ENCODE results near the gene MAP4K4. TPM values are rescaled to one million over a fixed set of nuclear protein-coding genes. Genes with fewer than 3 reads are reported as not detected.

Gene MAP4K4
- total RNA-seq, 4 donors from 2014 or later: 40.0 to 85.5 (median 59.5) TPM

- H3K27me3 ChIP-seq: no peaks in the 10 kb centered on the region
- no peak overlapping the region for H3K4me3 ChIP-seq
- DNase-seq: no peak
- no peaks in the 10 kb centered on the region for H3K9me3 ChIP-seq
- peaks cover 41 to 46% of the 10 kb centered on the region in 2 donors for H3K4me1 ChIP-seq
- no peak for TF ChIP-seq CTCF (IDR thresholded peaks at IDR 0.05 in 4 of 5, conservative IDR thresholded peaks at IDR 0.05 in 1 of 5)
- TF ChIP-seq POLR2A (IDR thresholded peaks at IDR 0.05): no peak
- no peak overlapping the region for H3K27ac ChIP-seq
- in situ Hi-C loops (cut with MboI; ENCODE audit: low sequenced_read_pairs in 4 of 4) (no loop called here), intact Hi-C loops (cut with DNase I; ENCODE audit: low total_unique reads) (loop anchor here (5.0 kb wide), 1 partner anchor 36 kb away; no protein-coding TSS in a partner anchor)
- ATAC-seq: no peak
- no peaks in the 10 kb centered on the region for H3K36me3 ChIP-seq
Observed at GRCh38 chr2:101818531-101819451, 121.3 kb downstream of the MAP4K4 start.

GRCh38 chr2:101820519-101820918 lies 123.0 kb downstream of the MAP4K4 start:
- Histone ChIP-seq H3K9me3 (no peaks in the 10 kb centered on the region), H3K4me3 (no peak overlapping the region), H3K36me3 (peaks cover 0 to 7% of the 10 kb centered on the region in 2 donors), H3K27ac (no peak overlapping the region), H3K27me3 (no peaks in the 10 kb centered on the region), H3K4me1 (peaks cover 38 to 45% of the 10 kb centered on the region in 2 donors)
- ATAC-seq: no peak
- no peak for DNase-seq
- intact Hi-C loops (cut with DNase I; ENCODE audit: low total_unique reads): no loop called here
- in situ Hi-C loops (cut with MboI; ENCODE audit: low sequenced_read_pairs in 4 of 4): loop anchor here in 3 of 4 donors (10.0 kb wide), 3 partner anchors 126 to 406 kb away; partner anchors contain the start of gene MAP4K4 (in 2 of the 3)
- TF ChIP-seq CTCF (IDR thresholded peaks at IDR 0.05 in 4 of 5, conservative IDR thresholded peaks at IDR 0.05 in 1 of 5) (no peak), POLR2A (IDR thresholded peaks at IDR 0.05) (no peak)

- no peak for TF ChIP-seq CTCF (IDR thresholded peaks at IDR 0.05 in 4 of 5, conservative IDR thresholded peaks at IDR 0.05 in 1 of 5)
- no peak for TF ChIP-seq POLR2A (IDR thresholded peaks at IDR 0.05)
- H3K4me1 ChIP-seq: peaks cover 31 to 38% of the 10 kb centered on the region in 2 donors
- no peak for DNase-seq
Observed at GRCh38 chr2:101821059-101821805, 123.7 kb downstream of the MAP4K4 start.

GRCh38 chr2:101821828-101822458 lies 124.4 kb downstream of the MAP4K4 start:
- DNase-seq (no peak), ATAC-seq (no peak)
- TF ChIP-seq POLR2A (IDR thresholded peaks at IDR 0.05): no peak
- no peak for TF ChIP-seq CTCF (IDR thresholded peaks at IDR 0.05 in 4 of 5, conservative IDR thresholded peaks at IDR 0.05 in 1 of 5)
- in situ Hi-C loops (cut with MboI; ENCODE audit: low sequenced_read_pairs in 4 of 4): loop anchor here in 3 of 4 donors (10.0 kb wide), 3 partner anchors 127 to 407 kb away; partner anchors contain the start of gene MAP4K4 (in 2 of the 3)
- H3K27me3 ChIP-seq: no peaks in the 10 kb centered on the region
- no peaks in the 10 kb centered on the region for H3K9me3 ChIP-seq
- peaks cover 23 to 31% of the 10 kb centered on the region in 2 donors for H3K4me1 ChIP-seq
- H3K4me3 ChIP-seq: no peak overlapping the region
- H3K36me3 ChIP-seq: peaks cover 0 to 10% of the 10 kb centered on the region in 2 donors
- intact Hi-C loops (cut with DNase I; ENCODE audit: low total_unique reads): no loop called here
- no peak overlapping the region for H3K27ac ChIP-seq

More at GRCh38 chr2:101821059-101821805, 123.7 kb downstream of the MAP4K4 start:
- in situ Hi-C loops (cut with MboI; ENCODE audit: low sequenced_read_pairs in 4 of 4): loop anchor here in 3 of 4 donors (10.0 kb wide), 3 partner anchors 126 to 406 kb away; partner anchors contain the start of gene MAP4K4 (in 2 of the 3)
- ATAC-seq: no peak
- peaks cover 0 to 10% of the 10 kb centered on the region in 2 donors for H3K36me3 ChIP-seq
- intact Hi-C loops (cut with DNase I; ENCODE audit: low total_unique reads): no loop called here
- no peak overlapping the region for H3K4me3 ChIP-seq
- H3K27me3 ChIP-seq: no peaks in the 10 kb centered on the region
- no peak overlapping the region for H3K27ac ChIP-seq
- no peaks in the 10 kb centered on the region for H3K9me3 ChIP-seq
